GM21825 (cell line): ENCODE measurements around the gene KCNQ4.

Experiments used
- ATAC-seq: cut with Tn5 transposase; IDR thresholded peaks from one replicate; pipeline ENCODE4 v1.9.1; 2021; ENCODE audit warnings: mild to moderate bottlenecking, moderate library complexity; ENCODE audit not compliant: unreplicated experiment

Gene KCNQ4

GRCh38 chr1:40838980-40839942 lies 55.7 kb downstream of the KCNQ4 start:
- no peak for ATAC-seq

GRCh38 chr1:40839943-40840335 lies 56.4 kb downstream of the KCNQ4 start:
- ATAC-seq = no peak

DNA sequence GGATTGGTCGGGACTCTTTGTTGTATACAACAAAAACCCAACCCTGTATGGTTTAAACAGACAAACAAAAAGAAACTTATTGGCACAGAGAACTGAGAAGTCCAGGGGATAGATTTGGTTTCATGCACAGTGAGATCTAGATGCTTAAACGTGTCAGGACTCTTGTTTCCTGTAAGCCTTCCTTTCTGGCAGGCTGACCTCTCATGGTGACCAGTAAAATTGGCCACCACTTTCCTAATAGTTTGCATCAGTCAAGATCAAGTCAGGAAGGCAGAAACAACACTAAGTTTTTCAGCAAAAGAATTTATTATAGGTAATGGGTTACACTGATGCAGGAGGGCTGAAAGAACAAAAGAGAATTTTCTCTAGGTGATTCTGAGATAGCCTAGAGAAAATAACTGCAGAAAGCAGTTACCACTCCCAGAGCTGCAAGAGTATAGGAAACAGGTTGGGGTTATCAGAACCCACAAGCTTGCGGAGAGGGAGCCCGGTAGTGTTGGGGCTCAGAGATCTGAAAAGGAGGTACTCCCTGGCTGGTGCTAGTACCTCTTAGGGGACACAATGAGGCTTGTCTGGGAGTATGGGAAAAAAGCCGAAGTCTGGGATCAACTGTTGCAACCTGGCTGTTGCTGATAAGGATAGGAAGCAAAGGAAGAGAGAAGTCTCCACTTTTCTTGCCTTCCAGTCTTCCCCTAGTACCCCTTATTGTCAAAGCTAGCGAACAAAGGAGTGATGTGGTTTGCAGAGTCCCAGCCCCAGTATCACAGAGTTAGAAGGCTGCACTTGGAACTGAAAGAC lies 57.1 kb downstream of the KCNQ4 start:
- ATAC-seq = no peak

DNA sequence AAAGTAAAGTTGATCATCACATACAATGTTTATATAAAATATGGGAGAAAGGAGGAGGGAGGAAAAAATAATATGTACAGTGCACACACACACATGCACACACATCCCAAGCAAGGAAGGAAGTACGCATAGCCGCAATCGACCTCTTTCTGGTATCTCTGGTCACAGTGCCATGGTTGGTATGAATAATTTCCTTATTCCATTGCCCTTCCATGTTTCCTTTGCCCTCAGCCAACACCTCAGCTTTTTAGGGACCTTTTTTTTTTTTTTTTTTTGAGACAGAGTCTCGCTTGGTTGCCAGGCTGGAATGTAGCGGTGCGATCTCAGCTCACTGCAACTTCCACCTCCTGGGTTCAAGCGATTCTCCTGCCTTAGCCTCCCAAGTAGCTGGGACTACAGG lies 58.0 kb downstream of the KCNQ4 start:
- ATAC-seq = no peak

DNA sequence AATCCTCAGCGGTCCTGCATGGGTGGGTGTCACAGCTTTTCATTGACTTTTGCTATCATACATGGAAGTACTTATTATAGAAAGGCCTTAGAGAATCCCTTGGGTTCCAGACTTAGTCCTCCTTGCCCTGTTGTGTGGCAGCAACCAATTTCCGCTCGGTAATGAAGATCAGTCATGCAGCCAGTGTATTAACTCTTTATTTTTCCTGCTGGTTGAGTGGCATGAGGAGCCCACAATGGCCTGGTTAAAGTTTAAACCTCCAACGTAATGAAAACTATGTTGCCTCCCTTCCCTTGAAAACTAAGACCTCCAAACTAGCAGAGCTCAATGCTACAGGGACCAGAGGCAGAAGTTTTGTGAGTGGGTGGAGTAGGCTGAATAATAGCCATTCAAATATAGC lies 58.6 kb downstream of the KCNQ4 start:
- ATAC-seq = no peak

DNA sequence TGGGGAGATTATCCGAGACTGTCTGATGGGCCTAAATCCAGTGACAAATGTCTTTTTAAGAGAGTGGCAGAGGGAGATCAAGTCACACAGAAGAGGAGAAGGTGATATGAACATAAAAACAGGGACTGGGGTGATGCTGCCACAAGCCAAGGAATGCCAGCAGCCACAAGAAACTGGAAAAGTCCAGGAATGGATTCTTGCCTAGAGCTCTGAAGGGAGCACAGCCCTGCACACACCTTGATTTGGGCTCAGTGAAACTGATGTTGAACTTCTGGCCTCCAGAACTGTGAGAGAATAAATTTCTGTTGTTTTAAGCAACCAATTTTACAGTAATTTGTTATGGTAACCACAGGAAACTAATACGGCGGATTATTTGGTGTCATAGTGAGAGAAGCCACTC lies 59.1 kb downstream of the KCNQ4 start:
- ATAC-seq = no peak

DNA sequence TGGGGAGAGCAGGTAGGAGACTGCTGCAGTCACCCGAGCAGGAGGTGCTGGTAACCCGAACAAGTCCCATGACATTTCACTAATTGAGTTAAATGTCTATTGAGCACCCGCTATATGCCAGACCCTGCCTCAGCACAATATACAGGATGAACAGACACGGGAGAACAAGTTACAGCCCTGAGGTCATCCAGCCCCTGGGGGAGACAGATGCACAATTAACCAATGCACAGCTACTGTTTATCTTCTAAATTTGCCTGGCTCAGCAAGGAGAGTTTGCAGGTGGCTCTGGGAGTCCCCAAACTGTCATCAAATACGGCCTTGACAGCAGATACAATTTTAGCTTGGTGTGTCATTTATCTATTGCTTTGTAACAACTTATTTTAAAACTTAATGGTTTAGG lies 60.5 kb downstream of the KCNQ4 start:
- ATAC-seq = no peak

- ATAC-seq = no peak
Observed at GRCh38 chr1:40844887-40845878, 61.6 kb downstream of the KCNQ4 start.

DNA sequence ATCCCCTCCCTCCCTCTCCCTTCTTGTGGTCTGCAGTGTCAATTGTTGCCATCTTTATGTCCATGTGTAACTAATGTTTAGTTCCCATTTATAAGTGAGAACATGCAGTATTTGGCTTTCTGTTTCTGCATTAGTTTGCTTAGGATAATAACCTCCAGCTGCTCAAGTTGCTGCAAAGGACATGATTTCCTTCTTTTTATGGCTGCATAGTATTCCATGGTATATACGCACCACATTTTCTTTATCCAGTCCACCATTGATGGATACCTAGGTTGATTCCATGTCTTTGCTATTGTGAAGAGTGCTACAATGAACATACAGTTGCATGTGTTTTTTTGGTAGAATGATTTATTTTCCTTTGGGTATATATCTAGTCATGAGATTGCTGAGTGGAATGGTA lies 62.3 kb downstream of the KCNQ4 start:
- ATAC-seq = no peak

GRCh38 chr1:40847023-40847745 lies 63.6 kb downstream of the KCNQ4 start:
- ATAC-seq = no peak

- ATAC-seq = no peak
Observed at GRCh38 chr1:40848530-40849189, 65.1 kb downstream of the KCNQ4 start.

DNA sequence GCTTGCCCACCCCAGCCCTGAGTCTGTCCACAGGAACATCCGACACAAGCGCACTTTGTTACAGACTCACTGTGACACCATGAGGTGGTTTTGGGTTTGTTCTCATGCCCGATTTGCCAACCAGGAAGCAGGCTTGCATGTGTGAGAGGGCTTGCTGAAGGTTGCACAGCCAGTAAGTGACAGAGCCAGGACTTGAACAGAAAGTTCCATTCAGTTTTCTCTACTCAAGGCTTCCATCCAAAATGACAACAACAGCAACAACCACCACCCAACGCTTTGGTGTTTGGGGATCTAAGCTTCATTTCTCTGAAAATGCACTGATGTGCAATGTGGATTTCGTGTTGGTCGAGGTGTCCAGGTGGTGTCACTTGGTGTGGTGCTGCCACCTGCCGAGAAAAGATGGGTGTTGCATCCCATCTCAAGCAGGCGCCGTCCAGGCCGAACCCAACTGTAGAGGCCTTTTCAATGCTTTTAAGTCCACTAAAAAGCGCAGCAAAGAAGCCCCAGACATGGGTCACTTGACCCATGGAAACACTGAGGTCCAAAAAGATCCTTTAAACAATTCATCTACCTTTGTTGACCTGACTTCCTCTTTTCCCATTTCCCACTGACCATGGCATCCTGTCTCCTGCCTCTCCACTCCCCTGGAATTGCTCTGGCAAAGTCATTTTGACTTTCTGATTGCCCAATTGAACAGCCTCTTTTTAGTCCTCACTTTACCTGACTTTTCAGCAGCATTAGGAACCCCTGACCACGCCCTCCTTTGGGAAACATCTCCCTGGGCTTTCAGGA lies 66.4 kb downstream of the KCNQ4 start:
- no peak for ATAC-seq

DNA sequence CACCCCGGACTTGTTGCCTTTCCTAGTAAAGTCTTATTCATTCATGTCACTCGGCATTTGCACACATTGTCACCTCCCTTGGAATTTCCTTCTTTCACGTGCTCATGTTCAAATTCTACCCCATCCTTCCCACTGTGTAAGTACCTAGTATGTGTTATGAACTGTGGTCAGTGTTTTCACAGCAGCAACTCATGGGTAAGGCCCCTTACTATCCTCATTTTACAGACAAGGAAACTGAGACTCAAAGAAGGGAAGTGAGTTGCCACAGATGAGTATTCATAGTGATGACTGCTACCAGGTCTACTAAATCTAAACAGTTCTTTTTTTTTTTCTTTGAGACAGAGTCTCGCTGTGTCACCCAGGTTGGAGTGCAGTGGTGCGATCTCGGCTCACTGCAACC lies 68.1 kb downstream of the KCNQ4 start:
- no peak for ATAC-seq

DNA sequence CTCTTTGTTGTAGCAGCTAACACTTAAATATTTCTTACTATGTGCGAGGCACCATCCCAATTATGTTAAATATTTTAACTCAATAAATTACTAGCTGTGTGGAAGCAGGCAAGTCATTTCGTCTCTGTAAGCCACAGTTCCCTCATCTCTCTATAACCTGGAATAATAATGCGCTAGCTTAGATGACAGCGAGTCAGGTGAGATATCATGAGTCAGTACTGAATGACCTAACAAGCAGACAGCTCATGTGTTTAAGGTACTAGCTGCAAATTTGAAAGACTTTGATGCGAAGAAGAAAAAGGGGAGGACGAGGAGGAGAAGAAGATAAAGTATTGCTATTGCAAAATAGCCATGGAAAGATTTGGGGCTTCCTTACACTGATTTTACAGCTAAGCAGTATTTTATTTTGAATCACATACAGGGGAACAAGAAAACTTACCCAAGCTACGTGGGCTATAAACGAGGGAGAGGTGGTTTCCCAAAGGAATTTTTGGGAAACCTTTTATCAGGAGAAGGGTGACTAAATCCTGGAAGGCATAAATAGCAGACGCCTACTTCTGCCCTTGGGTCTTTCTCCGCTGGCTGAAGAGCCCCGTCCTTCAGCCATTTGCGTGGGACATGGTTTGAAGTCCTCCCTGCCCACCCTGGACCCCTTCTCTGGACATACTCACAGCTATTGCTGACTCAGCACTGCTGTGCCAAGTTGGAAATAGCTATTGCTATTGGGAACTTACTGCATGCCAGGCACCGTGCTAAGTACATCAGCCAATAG lies 69.7 kb downstream of the KCNQ4 start:
- no peak for ATAC-seq

- no peak for ATAC-seq
Observed at GRCh38 chr1:40853885-40854170, 70.2 kb downstream of the KCNQ4 start.

DNA sequence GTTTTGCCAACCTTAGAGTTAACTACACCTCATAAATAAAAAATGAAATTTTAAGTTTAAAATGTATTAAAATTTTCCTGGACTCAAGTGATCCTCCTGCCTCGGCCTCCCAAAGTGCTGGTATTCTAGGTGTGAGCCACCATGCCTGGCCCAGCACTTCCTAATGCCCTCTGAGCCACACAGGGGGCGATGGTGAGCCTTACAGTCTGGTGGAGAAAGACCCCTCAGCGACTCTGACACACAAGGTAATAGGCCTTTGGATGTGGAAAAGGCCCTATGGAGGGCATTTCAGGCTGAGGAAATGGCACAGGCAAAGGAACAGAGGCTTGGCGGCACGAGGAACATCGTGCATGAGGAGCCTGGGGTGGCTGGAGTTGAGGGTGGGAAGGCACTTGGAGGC lies 71.9 kb downstream of the KCNQ4 start:
- no peak for ATAC-seq

- ATAC-seq = no peak
Observed at GRCh38 chr1:40856116-40856515, 72.5 kb downstream of the KCNQ4 start.

GRCh38 chr1:40856656-40857302 lies 73.2 kb downstream of the KCNQ4 start:
- no peak for ATAC-seq
